ENCODE results near the gene TRAM2.
"Not testable (repeated sequence)": the region's sequence is repeated elsewhere in the genome, so short reads cannot be mapped to it uniquely, and the experiment has no call there.

The TRAM2 gene

DNA sequence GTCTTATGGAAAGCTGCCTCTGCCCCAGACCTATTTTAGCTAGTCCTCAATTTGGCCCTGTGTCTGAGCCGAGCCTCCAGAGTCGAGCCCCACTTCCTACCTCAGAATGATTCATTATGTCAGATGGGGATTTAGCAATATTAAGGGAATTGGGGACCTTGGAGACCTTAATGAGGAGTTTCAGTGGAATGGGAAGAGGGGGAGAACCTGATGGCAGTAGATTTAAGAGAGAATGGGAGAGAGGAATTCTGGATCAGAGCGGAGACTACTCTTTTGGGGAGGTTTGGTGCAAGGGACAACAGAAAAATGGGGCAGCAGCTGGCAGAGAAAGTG is 93.2 kb downstream of the TRAM2 start:
- no peak for DNase-seq (ENCODE audit: low spot score)

DNA sequence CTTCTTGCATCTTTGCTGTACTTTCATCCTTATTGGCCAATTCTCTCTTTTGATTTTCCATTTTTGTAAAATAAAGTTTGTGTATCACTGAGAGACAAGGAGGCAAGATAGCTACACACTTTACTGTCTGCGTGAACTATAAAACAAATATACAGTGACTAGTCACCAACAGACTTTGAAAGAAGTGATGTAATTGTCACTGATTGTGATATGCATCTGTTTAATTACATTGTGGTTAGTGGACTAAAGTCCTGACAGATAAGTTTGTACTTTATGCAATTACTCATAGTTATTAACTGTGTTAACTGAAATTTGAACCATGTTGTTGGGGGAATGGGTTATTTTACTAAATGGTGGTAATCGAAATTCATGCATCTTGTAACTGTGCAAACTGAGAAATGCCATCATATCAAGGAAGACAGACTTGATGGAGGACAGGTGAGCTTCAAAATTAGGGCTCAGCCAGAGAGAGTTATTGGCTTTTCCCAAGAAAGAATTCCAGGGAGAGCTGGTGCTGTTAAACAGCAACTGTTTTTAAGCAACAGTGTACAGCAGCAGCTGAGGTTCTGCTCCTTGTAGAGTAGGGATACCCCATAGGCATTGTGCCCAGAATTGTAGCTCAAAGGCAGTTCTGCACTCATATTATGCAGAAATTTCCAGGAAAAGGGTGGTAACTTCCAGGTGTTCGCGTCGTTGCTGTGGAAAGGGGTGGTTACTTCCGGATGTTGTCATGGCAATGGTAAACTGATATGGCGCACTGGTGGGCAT is 93.8 kb downstream of the TRAM2 start:
- no peak for DNase-seq (ENCODE audit: low spot score)

DNA sequence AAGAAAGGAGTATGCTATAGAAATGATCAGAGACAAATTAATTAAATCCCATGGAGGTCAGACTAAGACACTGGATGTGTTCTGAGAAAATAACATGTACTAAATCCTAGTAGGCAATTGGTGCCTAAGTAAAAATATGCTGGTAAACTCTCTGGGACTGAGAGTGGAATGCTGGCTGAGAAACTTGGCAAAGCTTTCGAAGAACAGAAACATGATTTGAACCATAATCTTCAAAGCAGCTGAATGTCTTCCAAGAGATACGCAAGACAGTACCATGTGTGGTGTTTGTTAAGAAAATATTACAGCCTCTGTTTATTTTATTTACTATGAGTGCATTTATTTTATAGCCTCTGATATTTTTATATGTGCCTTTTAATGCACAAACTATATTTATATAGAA is 101.6 kb downstream of the TRAM2 start:
- no peak for DNase-seq (ENCODE audit: low spot score)

DNA sequence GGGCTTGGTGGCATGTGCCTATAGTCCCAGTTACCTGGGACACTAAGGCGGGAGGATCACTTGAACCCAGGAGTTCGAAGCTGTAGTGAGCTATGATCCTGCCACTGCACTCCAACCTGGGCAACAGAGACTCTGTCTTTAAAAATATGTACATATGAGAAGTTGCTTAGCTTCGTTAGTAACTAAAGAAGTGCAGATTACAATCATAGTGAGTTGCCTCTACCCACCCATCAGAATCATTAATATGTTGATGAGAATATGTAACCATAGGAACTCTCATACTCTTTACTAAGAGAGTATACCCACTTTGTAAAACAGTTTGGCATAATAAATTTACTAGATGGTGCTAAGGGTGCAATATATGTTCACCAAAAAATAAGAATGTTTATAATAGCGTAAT is 102.7 kb downstream of the TRAM2 start:
- no peak for DNase-seq (ENCODE audit: low spot score)

DNA sequence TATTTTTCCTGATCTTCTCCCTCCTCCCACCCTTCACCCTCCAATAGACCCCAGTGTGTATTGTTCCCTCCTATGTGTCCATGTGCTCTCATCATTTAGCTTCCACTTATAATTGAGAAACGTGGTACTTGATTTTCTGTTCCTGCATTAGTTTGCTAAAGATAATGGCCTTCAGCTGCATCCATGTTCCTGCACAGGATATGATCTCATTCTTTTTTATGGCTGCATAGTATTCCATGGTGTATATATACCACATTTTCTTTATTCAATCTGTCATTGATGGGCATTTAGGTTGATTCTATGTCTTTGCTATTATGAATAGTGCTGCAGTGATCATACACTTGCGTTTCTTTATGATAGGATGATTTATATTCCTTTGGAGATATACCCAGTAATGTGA is 115.7 kb downstream of the TRAM2 start:
- not testable (repeated sequence) for DNase-seq (ENCODE audit: low spot score)

- DNase-seq (ENCODE audit: low spot score): no peak
These were observed 119.8 kb downstream of the TRAM2 start for GRCh38 chr6:52457096-52457495.

- no peak for DNase-seq (ENCODE audit: low spot score)
These were observed 122.3 kb downstream of the TRAM2 start for GRCh38 chr6:52454556-52454955.
